Erythroblast (primary cell): Measurements from ENCODE around the gene CBFB.

Experiments
- GATA1 ChIP-seq: IDR thresholded peaks from 2 replicates; pipeline ENCODE4 v1.6.1; 2011; ENCODE audit warnings: low read depth, mild to moderate bottlenecking, control low read depth, low read length, moderate library complexity
- POLR2A ChIP-seq: IDR thresholded peaks from 2 replicates; pipeline ENCODE4 v1.6.1; 2011; ENCODE audit warnings: mild to moderate bottlenecking, low read length

DNA sequence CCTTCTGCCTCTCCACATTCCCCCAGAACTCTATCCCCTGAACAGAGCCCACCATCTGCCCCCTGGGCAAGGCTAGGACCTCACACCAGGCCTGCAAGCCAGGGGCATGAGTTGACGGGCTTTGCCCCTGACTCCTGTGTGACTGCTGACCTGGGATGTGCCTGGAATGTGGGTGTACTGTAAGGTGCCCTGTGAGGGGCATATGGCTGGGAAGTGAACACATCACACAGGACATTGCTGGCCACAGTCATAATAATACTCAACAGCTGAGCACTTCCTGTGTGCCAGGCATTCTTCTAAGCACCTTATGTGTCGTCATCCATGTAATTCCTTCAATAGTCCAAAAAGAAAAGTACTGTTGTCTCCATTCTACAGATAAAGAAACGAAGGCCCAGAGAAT lies 27.2 kb upstream of the CBFB start:
- TF ChIP-seq POLR2A (no peak), GATA1 (no peak)
